KBM-7 (cell line): ENCODE measurements around the gene TNNT1.
A peak's percentile ranks its signal among the peaks of the same experiment; 100 is the strongest.

ENCODE experiments used
- DNase-seq: peaks from one replicate; pipeline ENCODE4 v3.0.0-alpha.2; 2015
- in situ Hi-C: fragments of 300-500 bp; cut with MboI; formaldehyde crosslinking; loops from 2 replicates; pipeline ENCODE4 v1.14.3; 2020; ENCODE audit warnings: low sequenced_read_pairs, low pct_unique_long_range_greater_than_20kb, mixed read lengths

The TNNT1 gene, protein sequence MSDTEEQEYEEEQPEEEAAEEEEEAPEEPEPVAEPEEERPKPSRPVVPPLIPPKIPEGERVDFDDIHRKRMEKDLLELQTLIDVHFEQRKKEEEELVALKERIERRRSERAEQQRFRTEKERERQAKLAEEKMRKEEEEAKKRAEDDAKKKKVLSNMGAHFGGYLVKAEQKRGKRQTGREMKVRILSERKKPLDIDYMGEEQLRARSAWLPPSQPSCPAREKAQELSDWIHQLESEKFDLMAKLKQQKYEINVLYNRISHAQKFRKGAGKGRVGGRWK

GRCh38 chr19:55149078-55150003 is at the start of gene TNNT1:
TNNT1 (minus strand) TSS chr19:55149206; CDS start chr19:55147157, 2,049 bp downstream.
- in situ Hi-C loops: no loop called here
- no peak for DNase-seq

GRCh38 chr19:55198651-55199050 is 49.6 kb upstream of the TNNT1 start:
- DNase-seq: no peak
- in situ Hi-C loops: no loop called here

- no peak for DNase-seq
- in situ Hi-C loops: no loop called here
These were observed 48.5 kb upstream of the TNNT1 start for GRCh38 chr19:55197528-55197927.

- no peak for DNase-seq
- in situ Hi-C loops: no loop called here
These were observed 47.8 kb upstream of the TNNT1 start for GRCh38 chr19:55196803-55197202.

- in situ Hi-C loops: no loop called here
- no peak for DNase-seq
These were observed 44.5 kb upstream of the TNNT1 start for GRCh38 chr19:55193481-55193880.

DNA sequence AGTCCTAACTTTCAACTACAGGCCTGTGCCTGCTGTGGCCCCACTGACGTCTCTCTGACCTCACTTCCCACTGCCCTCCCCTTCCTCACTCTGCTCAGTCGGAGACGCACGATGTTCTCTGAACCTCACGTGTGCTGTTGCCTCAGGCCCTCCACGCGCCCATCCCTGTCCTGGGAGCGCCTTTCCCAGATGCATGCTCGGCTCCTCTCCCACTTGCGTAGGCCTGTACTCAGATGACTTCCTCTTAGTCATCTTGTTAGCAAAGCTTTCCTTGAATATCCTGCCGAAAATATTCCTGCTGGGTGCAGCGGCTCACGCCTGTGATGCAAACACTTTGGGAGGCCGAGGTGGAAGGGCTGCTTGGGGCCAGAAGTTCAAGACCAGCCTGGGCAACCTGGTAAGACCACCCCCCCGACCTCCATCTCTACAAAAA is 40.4 kb upstream of the TNNT1 start:
- in situ Hi-C loops: no loop called here
- peak; percentile 28 for DNase-seq

- in situ Hi-C loops: no loop called here
- no peak for DNase-seq
These were observed 39.6 kb upstream of the TNNT1 start for GRCh38 chr19:55188625-55189024.

DNA sequence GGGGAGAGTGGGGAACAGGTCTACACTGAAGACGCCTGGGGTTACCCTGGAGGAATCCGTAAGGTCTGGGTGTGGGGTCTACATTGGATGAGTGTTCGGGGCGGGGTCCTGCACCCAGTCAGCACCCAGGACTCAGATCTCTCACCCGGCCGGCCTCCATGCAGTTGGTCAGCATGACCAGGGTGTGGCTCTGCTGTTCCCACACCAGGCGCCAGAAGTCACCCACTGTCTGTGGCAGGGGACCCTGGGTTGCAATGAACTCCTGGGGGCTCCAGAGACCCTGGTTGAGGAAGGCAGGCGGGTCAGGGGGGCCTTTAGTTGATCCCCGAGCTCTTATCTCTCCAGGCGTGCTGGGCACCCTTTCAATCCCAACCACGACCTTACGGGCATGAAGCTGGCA is 37.1 kb upstream of the TNNT1 start:
- in situ Hi-C loops: no loop called here

DNA sequence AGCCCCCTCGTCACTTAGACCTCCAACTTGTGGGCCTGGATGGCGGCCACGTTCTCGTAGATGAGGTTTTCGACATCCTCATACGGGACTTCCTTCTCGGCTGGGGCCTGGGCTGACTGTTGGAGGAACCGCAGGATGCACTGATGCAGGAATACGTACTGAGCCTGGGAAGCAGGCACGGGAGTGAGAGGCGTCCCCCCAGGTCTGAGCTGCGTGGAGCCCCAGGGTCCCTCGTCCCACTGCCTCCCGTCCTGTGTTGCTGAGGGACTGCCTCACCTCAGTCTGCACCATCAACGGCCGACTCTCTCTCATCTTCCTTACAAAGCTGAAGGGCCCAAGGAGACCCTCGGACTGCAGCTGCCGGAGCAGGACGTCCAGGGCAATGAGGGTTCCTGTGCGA is 32.7 kb upstream of the TNNT1 start:
- in situ Hi-C loops: no loop called here
- no peak for DNase-seq

More for the DNA sequence above, 37.1 kb upstream of the TNNT1 start:
- no peak for DNase-seq

- DNase-seq: peak; percentile 45
- in situ Hi-C loops: no loop called here
These were observed 30.8 kb upstream of the TNNT1 start, which contains the start of gene SYT5 for GRCh38 chr19:55179606-55180484. SYT5 (minus strand) TSS chr19:55180289; CDS start chr19:55179041, 1,248 bp downstream.

- in situ Hi-C loops: no loop called here
- DNase-seq: peak; percentile 89
These were observed 30.0 kb upstream of the TNNT1 start for GRCh38 chr19:55178781-55179599.

- in situ Hi-C loops: no loop called here
- no peak for DNase-seq
These were observed 27.1 kb upstream of the TNNT1 start for GRCh38 chr19:55176076-55176475.

DNA sequence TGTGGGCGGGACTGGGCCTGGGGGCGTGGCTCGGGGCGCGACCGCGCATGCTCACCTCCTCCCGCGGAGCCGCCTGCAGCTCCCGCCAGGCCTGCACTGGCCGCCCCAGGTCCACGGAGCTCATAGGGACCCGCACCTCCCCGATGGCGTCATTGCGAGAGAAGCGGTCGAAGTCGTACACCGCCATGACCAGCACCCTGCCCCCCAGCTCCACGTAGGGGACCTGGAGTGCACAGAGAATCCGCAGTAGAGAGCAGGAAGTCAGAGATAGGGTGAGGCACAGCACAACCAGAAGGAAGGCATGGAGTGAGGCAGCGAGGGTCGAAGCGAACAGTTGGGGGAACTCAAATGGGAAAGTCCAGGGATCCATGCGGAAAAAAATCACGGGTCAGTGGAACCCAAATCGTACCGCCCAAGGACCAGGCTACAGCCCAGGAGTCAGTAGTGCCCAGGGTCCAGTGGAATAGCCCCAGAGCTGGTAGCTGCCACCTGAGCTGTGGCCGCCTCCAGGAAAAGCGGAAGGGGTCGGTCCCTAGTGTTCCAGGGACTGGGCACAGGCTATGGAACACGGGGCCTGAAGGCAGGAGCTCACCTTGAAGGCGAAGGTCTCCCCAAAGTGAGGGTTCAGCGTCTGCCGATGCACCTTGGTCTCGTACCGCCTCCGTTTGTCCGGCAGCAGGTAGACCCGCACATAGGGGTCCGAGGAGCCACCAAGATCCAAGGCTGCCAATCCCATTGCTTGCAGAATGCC is 26.3 kb upstream of the TNNT1 start:
- in situ Hi-C loops: no loop called here
- no peak for DNase-seq

DNA sequence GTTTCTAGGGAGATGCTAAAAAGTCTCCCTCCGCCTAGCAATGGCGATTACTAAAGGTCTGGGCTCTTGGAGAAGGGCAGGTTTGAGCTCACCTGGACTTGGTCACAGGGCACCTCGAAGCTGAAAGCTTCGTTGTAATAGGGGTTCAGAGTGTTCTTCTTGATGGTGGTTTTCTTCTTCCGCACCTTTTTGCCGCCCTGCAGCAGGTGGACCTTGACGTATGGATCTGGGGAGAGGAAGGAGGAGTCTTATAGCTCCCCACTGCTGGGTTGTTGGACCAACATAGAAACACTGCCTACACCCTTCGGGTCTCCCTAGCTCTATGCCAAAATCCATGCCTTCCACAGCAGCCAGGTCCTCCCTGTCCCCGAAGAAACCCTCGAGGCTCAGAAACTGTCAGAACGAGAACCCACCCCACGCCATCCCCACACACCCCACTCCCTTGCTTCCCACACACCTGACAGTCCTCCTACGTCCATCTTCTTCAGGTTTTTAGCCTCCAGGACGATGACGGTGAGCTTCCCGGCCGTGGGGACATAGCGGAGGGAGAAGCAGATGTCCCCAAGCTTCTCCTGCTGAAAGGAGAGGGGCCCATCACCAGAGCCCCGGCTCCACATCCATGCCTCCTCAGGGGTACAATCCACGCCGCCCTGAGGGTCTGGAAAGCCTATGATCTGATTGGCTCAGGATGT is 25.6 kb upstream of the TNNT1 start:
- no peak for DNase-seq
- in situ Hi-C loops: no loop called here

- in situ Hi-C loops: no loop called here
- DNase-seq: no peak
These were observed 24.9 kb upstream of the TNNT1 start for GRCh38 chr19:55173714-55174409.

GRCh38 chr19:55173186-55173713 is 24.2 kb upstream of the TNNT1 start:
- no peak for DNase-seq
- in situ Hi-C loops: no loop called here
